Gastroesophageal sphincter (tissue), 3 donors: ENCODE data around the gene PTPRD.

ENCODE experiments used
- POLR2A ChIP-seq, 2 donors: fragments of 450-650 bp; IDR thresholded peaks; one replicate each; pipeline ENCODE4 v1.6.1; 2017; ENCODE audit warnings: antibody characterized with exemption in 2 of 2, mild to moderate bottlenecking in 2 of 2, moderate library complexity in 1 of 2
- POLR2AphosphoS5 ChIP-seq: sonication (generic); formaldehyde crosslinking; IDR thresholded peaks from one replicate; pipeline ENCODE4 v1.6.1; 2017; ENCODE audit warnings: antibody characterized with exemption
- TF ChIP-seq, protein P1 (sequence below), 4 experiments: fragments of 200-600 bp in 2 of 4; fragments of 450-650 bp in 2 of 4; sonication (generic) in 1 of 4; IDR thresholded peaks; one replicate each; pipeline ENCODE4 v1.5.1; 2017 to 2019; ENCODE audit warnings: antibody characterized with exemption in 4 of 4, mild to moderate bottlenecking in 2 of 4, moderate library complexity in 2 of 4

- TF ChIP-seq, protein P1, sequence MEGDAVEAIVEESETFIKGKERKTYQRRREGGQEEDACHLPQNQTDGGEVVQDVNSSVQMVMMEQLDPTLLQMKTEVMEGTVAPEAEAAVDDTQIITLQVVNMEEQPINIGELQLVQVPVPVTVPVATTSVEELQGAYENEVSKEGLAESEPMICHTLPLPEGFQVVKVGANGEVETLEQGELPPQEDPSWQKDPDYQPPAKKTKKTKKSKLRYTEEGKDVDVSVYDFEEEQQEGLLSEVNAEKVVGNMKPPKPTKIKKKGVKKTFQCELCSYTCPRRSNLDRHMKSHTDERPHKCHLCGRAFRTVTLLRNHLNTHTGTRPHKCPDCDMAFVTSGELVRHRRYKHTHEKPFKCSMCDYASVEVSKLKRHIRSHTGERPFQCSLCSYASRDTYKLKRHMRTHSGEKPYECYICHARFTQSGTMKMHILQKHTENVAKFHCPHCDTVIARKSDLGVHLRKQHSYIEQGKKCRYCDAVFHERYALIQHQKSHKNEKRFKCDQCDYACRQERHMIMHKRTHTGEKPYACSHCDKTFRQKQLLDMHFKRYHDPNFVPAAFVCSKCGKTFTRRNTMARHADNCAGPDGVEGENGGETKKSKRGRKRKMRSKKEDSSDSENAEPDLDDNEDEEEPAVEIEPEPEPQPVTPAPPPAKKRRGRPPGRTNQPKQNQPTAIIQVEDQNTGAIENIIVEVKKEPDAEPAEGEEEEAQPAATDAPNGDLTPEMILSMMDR (IDR thresholded peaks at IDR 0.05): no peak
- TF ChIP-seq POLR2A (IDR thresholded peaks at IDR 0.05) (no peak), POLR2AphosphoS5 (no peak)
These were observed 2327.9 kb downstream of the PTPRD start for GRCh38 chr9:8284884-8285283.
